ENCODE data around the gene UBFD1. TPM values are rescaled to one million over a fixed set of nuclear protein-coding genes. Genes with fewer than 3 reads are reported as not detected.
"Not testable (repeated sequence)": the region's sequence is repeated elsewhere in the genome, so short reads cannot be mapped to it uniquely, and the experiment has no call there.

UBFD1 gene
- total RNA-seq, 1 donor from 2014 or later: 55.0 TPM

GRCh38 chr16:23534868-23535860, 22.4 kb upstream of the UBFD1 start:
- Mint-ChIP-seq H3K27me3 (ENCODE audit: insufficient read depth) (no peaks in the 10 kb centered on the region), H3K9me3 (no peaks in the 10 kb centered on the region), H3K27ac (no peak overlapping the region), H3K4me3 (no peak overlapping the region), H3K36me3 (ENCODE audit: low read depth) (peaks cover 16% of the 10 kb centered on the region), H3K4me1 (ENCODE audit: low read depth) (no peaks in the 10 kb centered on the region)
- DNase-seq (ENCODE audit: low spot score): no peak
- intact Hi-C loops (cut with micrococcal nuclease): no loop called here

- no peak overlapping the region for H3K27ac Mint-ChIP-seq
Measured at GRCh38 chr16:23535901-23536300, 21.6 kb upstream of the UBFD1 start.

GRCh38 chr16:23537390-23537789, 20.1 kb upstream of the UBFD1 start:
- H3K4me1 Mint-ChIP-seq (ENCODE audit: low read depth): no peaks in the 10 kb centered on the region
- intact Hi-C loops (cut with micrococcal nuclease): no loop called here
- DNase-seq (ENCODE audit: low spot score): no peak
- no peak overlapping the region for H3K4me3 Mint-ChIP-seq
- peaks cover 15% of the 10 kb centered on the region for H3K36me3 Mint-ChIP-seq (ENCODE audit: low read depth)
- no peak overlapping the region for H3K27ac Mint-ChIP-seq
- no peaks in the 10 kb centered on the region for H3K27me3 Mint-ChIP-seq (ENCODE audit: insufficient read depth)
- H3K9me3 Mint-ChIP-seq: no peaks in the 10 kb centered on the region

More at GRCh38 chr16:23535901-23536300, 21.6 kb upstream of the UBFD1 start:
- intact Hi-C loops (cut with micrococcal nuclease): no loop called here
- Mint-ChIP-seq H3K27me3 (ENCODE audit: insufficient read depth) (no peaks in the 10 kb centered on the region), H3K4me3 (no peak overlapping the region), H3K4me1 (ENCODE audit: low read depth) (no peaks in the 10 kb centered on the region), H3K9me3 (no peaks in the 10 kb centered on the region), H3K36me3 (ENCODE audit: low read depth) (peaks cover 16% of the 10 kb centered on the region)
- no peak for DNase-seq (ENCODE audit: low spot score)

DNA sequence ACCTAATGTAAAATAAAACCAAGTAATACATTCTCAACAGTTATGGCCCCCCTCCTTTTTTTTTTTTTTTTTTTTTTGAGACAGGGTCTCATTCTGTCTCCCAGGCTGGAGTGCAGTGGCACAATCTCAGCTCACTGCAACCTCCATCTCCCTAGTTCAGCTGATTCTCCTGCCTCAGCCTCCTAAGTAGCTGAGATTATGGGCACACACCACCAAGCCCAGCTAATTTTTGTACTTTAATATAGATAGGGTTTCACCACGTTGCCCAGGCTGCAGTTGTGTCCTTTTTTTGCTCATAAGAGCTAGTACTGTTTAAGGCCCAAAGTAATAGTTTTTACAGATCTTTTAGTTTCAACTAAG, 18.6 kb upstream of the UBFD1 start:
- peaks cover 15% of the 10 kb centered on the region for H3K36me3 Mint-ChIP-seq (ENCODE audit: low read depth)
- H3K4me1 Mint-ChIP-seq (ENCODE audit: low read depth): no peaks in the 10 kb centered on the region
- no peak for DNase-seq (ENCODE audit: low spot score)
- H3K27me3 Mint-ChIP-seq (ENCODE audit: insufficient read depth): no peaks in the 10 kb centered on the region
- intact Hi-C loops (cut with micrococcal nuclease): no loop called here
- H3K27ac Mint-ChIP-seq: no peak overlapping the region
- H3K4me3 Mint-ChIP-seq: no peak overlapping the region
- no peaks in the 10 kb centered on the region for H3K9me3 Mint-ChIP-seq

DNA sequence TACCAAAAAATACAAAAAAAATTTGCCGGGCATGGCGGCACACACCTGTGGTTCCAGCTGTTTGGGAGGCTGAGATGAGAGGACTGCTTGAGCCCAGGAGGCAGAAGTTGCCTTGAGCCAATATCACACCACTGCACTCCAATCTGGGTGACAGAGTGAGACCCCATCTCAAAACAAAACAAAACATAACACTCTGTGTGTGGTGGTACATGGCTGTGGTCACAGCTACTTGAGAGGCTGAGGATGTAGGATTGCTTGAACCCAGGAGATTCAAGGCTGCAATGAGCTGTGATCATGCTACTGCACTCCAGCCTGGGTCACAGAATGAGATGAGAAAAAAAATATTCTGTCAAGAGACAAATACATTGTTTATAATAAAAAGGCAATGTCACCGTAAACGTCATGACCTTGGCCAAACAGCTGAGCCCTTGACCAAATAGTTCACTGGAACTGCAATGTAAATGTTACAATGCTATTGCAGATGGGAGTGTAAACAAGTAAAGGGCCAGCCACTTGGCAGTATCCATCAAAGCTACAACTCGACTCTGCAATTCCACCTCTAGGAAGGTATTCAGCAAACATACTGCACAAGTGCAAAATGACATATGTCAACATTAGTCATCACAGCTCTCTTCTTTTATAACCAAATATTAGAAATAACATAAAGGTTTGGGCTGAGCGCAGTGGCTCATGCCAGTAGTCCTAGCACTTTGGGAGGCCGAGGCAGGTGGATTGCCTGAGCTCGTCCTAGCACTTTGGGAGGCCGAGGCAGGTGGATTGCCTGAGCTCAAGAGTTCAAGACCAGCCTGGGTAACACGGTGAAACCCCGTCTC, 17.3 kb upstream of the UBFD1 start:
- intact Hi-C loops (cut with micrococcal nuclease): no loop called here
- Mint-ChIP-seq H3K4me1 (ENCODE audit: low read depth) (no peaks in the 10 kb centered on the region), H3K27ac (no peak overlapping the region), H3K9me3 (no peaks in the 10 kb centered on the region), H3K36me3 (ENCODE audit: low read depth) (peaks cover 10% of the 10 kb centered on the region), H3K27me3 (ENCODE audit: insufficient read depth) (no peaks in the 10 kb centered on the region), H3K4me3 (no peak overlapping the region)
- DNase-seq (ENCODE audit: low spot score): no peak

- H3K4me3 Mint-ChIP-seq; DNase-seq (ENCODE audit: low spot score); H3K27ac Mint-ChIP-seq; intact Hi-C loops (cut with micrococcal nuclease); H3K27me3 Mint-ChIP-seq (ENCODE audit: insufficient read depth); H3K9me3 Mint-ChIP-seq; H3K4me1 Mint-ChIP-seq (ENCODE audit: low read depth): not testable (repeated sequence)
- H3K36me3 Mint-ChIP-seq (ENCODE audit: low read depth): peaks cover 10% of the 10 kb centered on the region
Measured at GRCh38 chr16:23540817-23541178, 16.7 kb upstream of the UBFD1 start.

DNA sequence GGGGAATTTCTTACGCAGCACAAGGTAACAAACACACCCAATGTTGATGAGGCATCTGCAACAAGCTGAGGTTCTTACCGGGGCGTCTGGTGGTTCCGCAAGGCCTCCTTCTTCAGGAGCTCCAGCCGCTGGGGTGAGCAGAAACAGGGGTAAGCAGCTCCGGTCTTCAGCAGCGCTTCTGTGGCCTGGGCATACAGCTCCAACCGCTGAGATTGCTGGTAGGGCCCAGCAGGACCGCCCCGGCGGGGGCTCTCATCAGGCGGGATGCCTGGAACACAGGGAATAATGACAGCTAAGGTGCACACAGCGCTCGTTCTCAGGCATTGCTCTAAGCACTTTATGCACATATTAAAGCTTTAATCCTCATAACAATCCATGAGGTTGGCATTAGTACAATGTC, 13.1 kb upstream of the UBFD1 start:
- Mint-ChIP-seq H3K27me3 (ENCODE audit: insufficient read depth) (no peaks in the 10 kb centered on the region), H3K4me3 (no peak overlapping the region), H3K4me1 (ENCODE audit: low read depth) (no peaks in the 10 kb centered on the region), H3K27ac (no peak overlapping the region), H3K36me3 (ENCODE audit: low read depth) (peaks cover 20% of the 10 kb centered on the region), H3K9me3 (no peaks in the 10 kb centered on the region)
- no peak for DNase-seq (ENCODE audit: low spot score)
- intact Hi-C loops (cut with micrococcal nuclease): no loop called here

DNA sequence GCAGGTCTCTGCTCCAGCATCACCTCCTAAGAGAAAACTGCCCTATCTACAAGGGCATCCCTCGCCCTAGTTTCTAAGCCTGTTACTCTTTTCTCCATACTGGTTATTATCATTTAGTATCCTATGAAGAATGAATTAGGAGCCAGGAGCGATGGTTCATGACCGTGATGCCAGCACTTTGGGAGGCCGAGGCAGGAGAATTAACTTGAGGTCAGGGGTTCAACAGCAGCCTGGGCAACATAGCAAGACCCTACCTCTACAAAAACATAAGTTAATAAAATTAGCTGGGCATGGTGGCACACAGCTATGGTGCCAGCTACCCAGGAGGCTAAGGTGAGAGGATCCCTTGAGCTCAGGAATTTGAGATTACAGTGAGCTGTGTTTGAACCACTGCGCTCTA, 7.6 kb upstream of the UBFD1 start:
- Mint-ChIP-seq H3K27ac (no peak overlapping the region), H3K9me3 (no peaks in the 10 kb centered on the region), H3K4me3 (no peak overlapping the region), H3K4me1 (ENCODE audit: low read depth) (peaks cover 9% of the 10 kb centered on the region), H3K27me3 (ENCODE audit: insufficient read depth) (no peaks in the 10 kb centered on the region), H3K36me3 (ENCODE audit: low read depth) (peaks cover 27% of the 10 kb centered on the region)
- no peak for DNase-seq (ENCODE audit: low spot score)
- intact Hi-C loops (cut with micrococcal nuclease): no loop called here

DNA sequence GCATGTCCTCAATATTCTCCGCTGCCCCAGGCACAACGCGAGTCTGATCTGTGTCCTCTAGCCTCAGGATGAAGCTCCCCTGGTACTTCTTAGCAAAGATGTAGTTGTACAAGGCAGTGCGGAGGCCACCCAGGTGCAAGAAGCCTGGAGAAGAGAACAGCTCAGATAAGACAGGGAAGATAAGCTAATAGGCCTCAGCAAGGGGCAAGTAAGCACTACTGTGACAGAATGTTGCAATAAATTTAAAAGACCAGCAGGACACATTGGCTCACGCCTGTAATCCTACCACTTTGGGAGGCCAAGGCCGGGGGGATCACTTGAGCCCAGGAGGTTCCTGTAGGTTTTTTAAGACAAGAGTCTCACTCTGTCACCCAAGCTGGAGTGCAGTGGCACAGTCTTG, 5.4 kb upstream of the UBFD1 start:
- DNase-seq (ENCODE audit: low spot score): no peak
- peaks cover 27% of the 10 kb centered on the region for H3K36me3 Mint-ChIP-seq (ENCODE audit: low read depth)
- H3K4me1 Mint-ChIP-seq (ENCODE audit: low read depth): peaks cover 23% of the 10 kb centered on the region
- intact Hi-C loops (cut with micrococcal nuclease): no loop called here
- H3K27ac Mint-ChIP-seq: no peak overlapping the region
- H3K27me3 Mint-ChIP-seq (ENCODE audit: insufficient read depth): no peaks in the 10 kb centered on the region
- no peak overlapping the region for H3K4me3 Mint-ChIP-seq
- no peaks in the 10 kb centered on the region for H3K9me3 Mint-ChIP-seq

- intact Hi-C loops (cut with micrococcal nuclease): no loop called here
- Mint-ChIP-seq H3K36me3 (ENCODE audit: low read depth) (peaks cover 19% of the 10 kb centered on the region), H3K9me3 (no peaks in the 10 kb centered on the region), H3K27me3 (ENCODE audit: insufficient read depth) (peaks cover 4% of the 10 kb centered on the region), H3K27ac (no peak overlapping the region), H3K4me3 (no peak overlapping the region), H3K4me1 (ENCODE audit: low read depth) (peaks cover 34% of the 10 kb centered on the region)
- no peak for DNase-seq (ENCODE audit: low spot score)
Measured at GRCh38 chr16:23554536-23554935, 3.0 kb upstream of the UBFD1 start.

GRCh38 chr16:23557779-23558702, 514 bp downstream of the UBFD1 start:
- intact Hi-C loops (cut with micrococcal nuclease): loop anchor here (1.0 to 5.0 kb wide), 11 partner anchors 38 to 1961 kb away; partner anchors contain the start of genes COG7, DCTN5, GGA2 and METTL9
- Mint-ChIP-seq H3K4me3 (peak overlapping the region; percentile 95), H3K4me1 (ENCODE audit: low read depth) (peaks cover 44% of the 10 kb centered on the region), H3K27me3 (ENCODE audit: insufficient read depth) (peaks cover 4% of the 10 kb centered on the region), H3K27ac (peak overlapping the region; percentile 92), H3K9me3 (no peaks in the 10 kb centered on the region), H3K36me3 (ENCODE audit: low read depth) (peaks cover 32% of the 10 kb centered on the region)
- peak; percentile 26 for DNase-seq (ENCODE audit: low spot score)

DNA sequence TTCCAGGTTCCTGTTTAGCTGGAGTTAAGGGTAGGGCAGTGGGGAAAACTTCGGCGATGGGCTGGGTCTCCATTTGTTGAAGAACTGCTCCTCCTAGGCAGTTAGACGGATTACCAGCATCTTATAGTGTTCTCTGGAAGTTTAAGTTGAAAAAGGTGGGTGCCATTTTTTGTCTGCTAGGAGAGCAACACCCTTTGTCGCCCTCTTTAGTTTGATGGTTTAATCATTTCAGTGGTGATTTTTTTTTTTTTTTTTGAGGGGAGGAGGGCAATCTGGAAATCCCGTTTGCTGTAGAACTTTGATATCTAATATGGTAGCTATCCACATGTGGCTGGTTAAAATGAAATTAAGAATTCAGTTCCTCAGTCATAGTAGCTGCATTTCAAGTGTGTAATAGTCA, 4.1 kb downstream of the UBFD1 start:
- intact Hi-C loops (cut with micrococcal nuclease): no loop called here
- DNase-seq (ENCODE audit: low spot score): no peak

More for the DNA sequence above, 4.1 kb downstream of the UBFD1 start:
- no peaks in the 10 kb centered on the region for H3K9me3 Mint-ChIP-seq
- H3K4me3 Mint-ChIP-seq: no peak overlapping the region
- peaks cover 26% of the 10 kb centered on the region for H3K4me1 Mint-ChIP-seq (ENCODE audit: low read depth)
- H3K27me3 Mint-ChIP-seq (ENCODE audit: insufficient read depth): peaks cover 4% of the 10 kb centered on the region
- H3K36me3 Mint-ChIP-seq (ENCODE audit: low read depth): peaks cover 49% of the 10 kb centered on the region
- no peak overlapping the region for H3K27ac Mint-ChIP-seq
